Stimulated activated CD4-positive, alpha-beta T cell treated with anti-CD3 and anti-CD28 coated beads, Interleukin-4, amount 100 ng/mL, for 48 hours (primary cell): ENCODE results near the gene AMMECR1.
A peak's percentile ranks its signal among the peaks of the same experiment; 100 is the strongest.
"Not testable (repeated sequence)": the region's sequence is repeated elsewhere in the genome, so short reads cannot be mapped to it uniquely, and the experiment has no call there.

Source experiments
- DNase-seq, 2 donors: peaks; one replicate each; pipeline ENCODE4 v3.0.0-alpha.2; 2020; ENCODE audit warnings: low read depth in 2 of 2

The AMMECR1 gene

GRCh38 chrX:110257889-110258288, 60.0 kb downstream of the AMMECR1 start:
- no peak for DNase-seq

- no peak for DNase-seq
Measured at GRCh38 chrX:110252711-110253110, 65.2 kb downstream of the AMMECR1 start.

GRCh38 chrX:110251961-110252360, 65.9 kb downstream of the AMMECR1 start:
- no peak for DNase-seq

- no peak for DNase-seq
Measured at GRCh38 chrX:110251526-110251925, 66.4 kb downstream of the AMMECR1 start.

- no peak for DNase-seq
Measured at GRCh38 chrX:110250847-110251246, 67.0 kb downstream of the AMMECR1 start.

GRCh38 chrX:110248578-110248977, 69.3 kb downstream of the AMMECR1 start:
- no peak for DNase-seq

- DNase-seq, result no peak
Measured at GRCh38 chrX:110245011-110245410, 72.9 kb downstream of the AMMECR1 start.

- no peak for DNase-seq
Measured at GRCh38 chrX:110242371-110242770, 75.5 kb downstream of the AMMECR1 start.

GRCh38 chrX:110241816-110242215, 76.1 kb downstream of the AMMECR1 start:
- no peak for DNase-seq

- not testable (repeated sequence) for DNase-seq
Measured at GRCh38 chrX:110238259-110238658, 79.6 kb downstream of the AMMECR1 start.

- DNase-seq, result not testable (repeated sequence)
Measured at GRCh38 chrX:110231485-110231884, 86.4 kb downstream of the AMMECR1 start.

GRCh38 chrX:110229497-110230111, 88.3 kb downstream of the AMMECR1 start:
- DNase-seq, result peak; percentile 53 to 56

GRCh38 chrX:110228453-110228852, 89.4 kb downstream of the AMMECR1 start:
- no peak for DNase-seq

- DNase-seq, result no peak
Measured at GRCh38 chrX:110226931-110227330, 91.0 kb downstream of the AMMECR1 start.

GRCh38 chrX:110224926-110225617, 92.8 kb downstream of the AMMECR1 start:
- DNase-seq, result no peak

GRCh38 chrX:110222497-110223257, 95.2 kb downstream of the AMMECR1 start:
- no peak for DNase-seq

- no peak for DNase-seq
Measured at GRCh38 chrX:110219920-110220319, 98.0 kb downstream of the AMMECR1 start.

- no peak for DNase-seq
Measured at GRCh38 chrX:110218591-110218990, 99.3 kb downstream of the AMMECR1 start.

GRCh38 chrX:110216027-110216426, 101.9 kb downstream of the AMMECR1 start:
- DNase-seq, result no peak

- DNase-seq, result no peak
Measured at GRCh38 chrX:110215411-110215810, 102.5 kb downstream of the AMMECR1 start.

- DNase-seq, result no peak
Measured at GRCh38 chrX:110214684-110215083, 103.2 kb downstream of the AMMECR1 start.

GRCh38 chrX:110213183-110213582, 104.7 kb downstream of the AMMECR1 start:
- no peak for DNase-seq

GRCh38 chrX:110212299-110212698, 105.6 kb downstream of the AMMECR1 start:
- no peak for DNase-seq
